Thymus (tissue), 11 donors: Measurements from ENCODE around the gene ATOSA. TPM values are rescaled to one million over a fixed set of nuclear protein-coding genes. Genes with fewer than 3 reads are reported as not detected.
A peak's percentile ranks its signal among the peaks of the same experiment; 100 is the strongest.

Experiments used
- DNase-seq, 9 donors: peaks; one replicate each; pipeline ENCODE4 v3.0.0-alpha.2; 2013; ENCODE audit warnings: low spot score in 9 of 9, low read depth in 6 of 9, missing footprints in 1 of 9
- H3K27ac ChIP-seq, 2 donors: one replicate each; pipeline ENCODE4 v1.5.1; 2013; ENCODE audit warnings: control low read depth in 1 of 2, low read depth in 1 of 2, low read length in 1 of 2, mild to moderate bottlenecking in 1 of 2, moderate library complexity in 1 of 2
- H3K27me3 ChIP-seq, 2 donors: one replicate each; pipeline ENCODE4 v1.5.1; 2013; ENCODE audit warnings: low read length in 1 of 2; ENCODE audit not compliant: control insufficient read depth in 2 of 2, insufficient read depth in 1 of 2
- H3K36me3 ChIP-seq, 2 donors: one replicate each; pipeline ENCODE4 v1.5.1; 2013; ENCODE audit warnings: low read length in 1 of 2, mild to moderate bottlenecking in 1 of 2, moderate library complexity in 1 of 2; ENCODE audit not compliant: control insufficient read depth in 2 of 2, insufficient read depth in 2 of 2
- H3K4me1 ChIP-seq, 2 donors: one replicate each; pipeline ENCODE4 v1.5.1; 2013; ENCODE audit warnings: low read length in 2 of 2; ENCODE audit not compliant: control insufficient read depth in 2 of 2, insufficient read depth in 2 of 2
- H3K4me3 ChIP-seq, 2 donors: one replicate each; pipeline ENCODE4 v1.5.1; 2013; ENCODE audit warnings: low read length in 2 of 2, control low read depth in 1 of 2, mild to moderate bottlenecking in 1 of 2
- H3K9me3 ChIP-seq, 2 donors: one replicate each; pipeline ENCODE4 v1.5.1; 2013; ENCODE audit warnings: low read length in 1 of 2, mild to moderate bottlenecking in 1 of 2; ENCODE audit not compliant: control insufficient read depth in 2 of 2, insufficient read depth in 1 of 2
- WGBS: extraction: QIAGEN DNeasy Blood & Tissue Kit; methylation state at CpG from one replicate; pipeline ENCODE4 v1.1.7; 2013; 5-methylcytosine and 5-hydroxymethylcytosine counted together
- polyA plus RNA-seq: library from polyadenylated mRNA; stranded (reverse); fragments of 200-250 nt; gene quantifications from one replicate; pipeline ENCODE4 v1.2.3, GENCODE V29; 2013
- total RNA-seq: library from RNA; stranded (reverse); fragments of 120-200 nt; gene quantifications from one replicate; pipeline ENCODE4 v1.2.4, GENCODE V29; 2013
- donor health status: healthy.

Gene ATOSA
- total and polyA plus RNA-seq, 2 donors = 23.4 to 96.9 TPM

GRCh38 chr15:52663536-52664294, 15.5 kb downstream of the ATOSA start:
- Histone ChIP-seq H3K27ac (no peak overlapping the region), H3K9me3 (no peaks in the 10 kb centered on the region), H3K4me3 (no peak overlapping the region), H3K4me1 (peaks cover 0 to 6% of the 10 kb centered on the region in 2 donors), H3K27me3 (no peaks in the 10 kb centered on the region), H3K36me3 (peaks cover 15 to 35% of the 10 kb centered on the region in 2 donors)
- no peak for DNase-seq
- WGBS = 97% methylated on average over 3 of the region's 3 CpGs

GRCh38 chr15:52661909-52662308, 17.3 kb downstream of the ATOSA start:
- WGBS = 96% methylated on average over 1 of the region's 1 CpG
- Histone ChIP-seq H3K4me3 (no peak overlapping the region), H3K27me3 (no peaks in the 10 kb centered on the region), H3K27ac (no peak overlapping the region), H3K36me3 (peaks cover 12 to 30% of the 10 kb centered on the region in 2 donors), H3K9me3 (no peaks in the 10 kb centered on the region), H3K4me1 (peaks cover 0 to 10% of the 10 kb centered on the region in 2 donors)
- DNase-seq = no peak

- WGBS = 97% methylated on average over 3 of the region's 3 CpGs
- DNase-seq = no peak
- peaks cover 12 to 33% of the 10 kb centered on the region in 2 donors for H3K36me3 ChIP-seq
- H3K4me1 ChIP-seq = peaks cover 0 to 10% of the 10 kb centered on the region in 2 donors
- H3K4me3 ChIP-seq = no peak overlapping the region
- no peaks in the 10 kb centered on the region for H3K9me3 ChIP-seq
- no peaks in the 10 kb centered on the region for H3K27me3 ChIP-seq
- H3K27ac ChIP-seq = no peak overlapping the region
These were observed 19.0 kb downstream of the ATOSA start for GRCh38 chr15:52660192-52660591.

- Histone ChIP-seq H3K9me3 (no peaks in the 10 kb centered on the region), H3K27me3 (no peaks in the 10 kb centered on the region), H3K36me3 (peaks cover 4 to 32% of the 10 kb centered on the region in 2 donors), H3K4me1 (peaks cover 0 to 10% of the 10 kb centered on the region in 2 donors), H3K4me3 (no peak overlapping the region), H3K27ac (peak overlapping the region in 1 of 2 donors; percentile 27)
- DNase-seq = peak in 4 of 9 donors; percentile 25 to 76 (median 43)
- 72% methylated on average over 1 of the region's 1 CpG for WGBS
These were observed 20.2 kb downstream of the ATOSA start for GRCh38 chr15:52658955-52659354.

- Histone ChIP-seq H3K27ac (no peak overlapping the region), H3K27me3 (no peaks in the 10 kb centered on the region), H3K9me3 (no peaks in the 10 kb centered on the region), H3K36me3 (peaks cover 0 to 25% of the 10 kb centered on the region in 2 donors), H3K4me1 (peaks cover 0 to 10% of the 10 kb centered on the region in 2 donors), H3K4me3 (no peak overlapping the region)
- 97% methylated on average over 1 of the region's 1 CpG for WGBS
- no peak for DNase-seq
These were observed 21.9 kb downstream of the ATOSA start for GRCh38 chr15:52657338-52657737.

- no peak for DNase-seq
- Histone ChIP-seq H3K27ac (no peak overlapping the region), H3K4me1 (peaks cover 0 to 13% of the 10 kb centered on the region in 2 donors), H3K4me3 (no peak overlapping the region), H3K36me3 (peaks cover 0 to 23% of the 10 kb centered on the region in 2 donors), H3K9me3 (no peaks in the 10 kb centered on the region), H3K27me3 (no peaks in the 10 kb centered on the region)
These were observed 22.8 kb downstream of the ATOSA start for GRCh38 chr15:52656412-52656811.

- Histone ChIP-seq H3K36me3 (peaks cover 0 to 17% of the 10 kb centered on the region in 2 donors), H3K9me3 (no peaks in the 10 kb centered on the region), H3K4me3 (no peak overlapping the region), H3K27ac (no peak overlapping the region), H3K4me1 (peaks cover 0 to 4% of the 10 kb centered on the region in 2 donors), H3K27me3 (no peaks in the 10 kb centered on the region)
- 95% methylated on average over 5 of the region's 5 CpGs for WGBS
- no peak for DNase-seq
These were observed 25.7 kb downstream of the ATOSA start for GRCh38 chr15:52653431-52653964.

- H3K36me3 ChIP-seq = peaks cover 0 to 15% of the 10 kb centered on the region in 2 donors
- WGBS = 86% methylated on average over 5 of the region's 5 CpGs
- no peaks in the 10 kb centered on the region for H3K9me3 ChIP-seq
- H3K4me3 ChIP-seq = no peak overlapping the region
- no peak for DNase-seq
- H3K27me3 ChIP-seq = no peaks in the 10 kb centered on the region
- peaks cover 0 to 3% of the 10 kb centered on the region in 2 donors for H3K4me1 ChIP-seq
- H3K27ac ChIP-seq = peak overlapping the region in 1 of 2 donors; percentile 88
These were observed 26.2 kb downstream of the ATOSA start for GRCh38 chr15:52652984-52653383.

- no peaks in the 10 kb centered on the region for H3K27me3 ChIP-seq
- H3K4me1 ChIP-seq = peaks cover 0 to 3% of the 10 kb centered on the region in 2 donors
- no peaks in the 10 kb centered on the region for H3K9me3 ChIP-seq
- H3K36me3 ChIP-seq = peaks cover 0 to 12% of the 10 kb centered on the region in 2 donors
- peak overlapping the region in 1 of 2 donors; percentile 88 for H3K27ac ChIP-seq
- 70% methylated on average over 1 of the region's 1 CpG for WGBS
- no peak overlapping the region for H3K4me3 ChIP-seq
- no peak for DNase-seq
These were observed 26.9 kb downstream of the ATOSA start for GRCh38 chr15:52652286-52652685.
